ENCODE results near the gene SRXN1. TPM values are rescaled to one million over a fixed set of nuclear protein-coding genes. Genes with fewer than 3 reads are reported as not detected.
"Not testable (repeated sequence)": the region's sequence is repeated elsewhere in the genome, so short reads cannot be mapped to it uniquely, and the experiment has no call there.

The SRXN1 gene
- total RNA-seq, 1 donor from 2014 or later = 49.6 TPM

- no peak for DNase-seq (ENCODE audit: extremely low read depth, low read depth, low spot score)
Measured at GRCh38 chr20:655726-656624, 3.0 kb upstream of the SRXN1 start.

DNA sequence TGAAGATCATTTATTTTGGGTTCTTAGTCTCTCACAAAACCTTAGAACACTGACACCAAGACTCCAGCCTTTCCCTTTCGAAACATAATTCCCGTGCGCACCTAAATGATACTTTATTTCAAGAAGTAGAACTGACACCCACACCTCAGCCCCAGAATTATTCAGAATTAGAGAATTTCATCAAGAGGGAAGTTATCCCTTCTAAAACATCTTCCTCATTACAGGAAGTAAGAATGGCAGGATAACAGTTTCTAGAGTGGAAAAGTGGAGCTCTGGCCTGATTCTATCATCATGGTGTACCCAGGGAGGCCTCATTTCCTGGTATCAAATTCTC is 1.4 kb upstream of the SRXN1 start:
- DNase-seq (ENCODE audit: extremely low read depth, low read depth, low spot score) = no peak

GRCh38 chr20:653590-654416 is 803 bp upstream of the SRXN1 start:
- no peak for DNase-seq (ENCODE audit: extremely low read depth, low read depth, low spot score)

GRCh38 chr20:652615-653109 is 338 bp downstream of the SRXN1 start:
- no peak for DNase-seq (ENCODE audit: extremely low read depth, low read depth, low spot score)

DNA sequence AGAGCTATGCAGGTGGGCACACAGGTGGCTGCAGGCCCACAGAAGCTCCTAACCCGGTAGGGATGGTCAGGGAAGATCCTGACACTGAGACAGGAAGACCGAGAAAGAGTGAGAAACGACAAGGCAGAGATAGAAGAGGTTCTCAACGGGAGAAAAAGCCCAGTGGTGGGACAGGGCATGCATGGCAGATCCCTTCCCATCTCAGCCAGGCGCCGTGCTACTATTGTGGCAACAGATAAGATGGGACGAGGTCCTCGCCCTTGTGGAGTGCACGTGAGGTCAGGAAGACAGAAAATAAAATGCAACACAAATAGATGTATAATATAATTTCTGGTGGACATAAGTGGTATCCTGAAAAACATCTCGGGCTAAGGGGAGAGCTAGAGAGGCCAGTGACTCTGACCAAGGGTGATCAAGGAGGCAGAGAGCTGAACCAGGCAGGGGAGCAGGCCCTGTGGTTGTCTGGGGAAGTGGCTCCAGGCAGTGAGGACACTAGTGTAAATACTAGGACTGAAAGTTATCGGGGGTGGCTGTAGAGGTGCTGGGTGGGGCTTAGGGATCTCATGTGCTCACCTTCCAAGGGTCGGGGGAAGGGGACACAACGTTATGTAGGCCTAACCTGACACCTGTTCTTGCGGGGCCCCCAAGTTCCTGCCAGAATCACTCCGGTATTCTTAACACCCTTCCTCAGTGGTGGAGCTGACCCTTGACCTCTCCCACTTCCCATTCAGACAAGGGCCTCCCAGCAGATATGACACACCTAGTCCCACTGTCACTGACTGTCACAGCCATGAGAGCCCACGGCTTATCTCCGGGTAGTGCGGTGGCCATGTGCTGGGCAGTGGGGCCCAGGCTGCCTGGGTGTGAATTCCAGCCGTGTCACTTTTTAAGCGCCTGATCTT is 1.0 kb downstream of the SRXN1 start:
- DNase-seq (ENCODE audit: extremely low read depth, low read depth, low spot score) = no peak

DNA sequence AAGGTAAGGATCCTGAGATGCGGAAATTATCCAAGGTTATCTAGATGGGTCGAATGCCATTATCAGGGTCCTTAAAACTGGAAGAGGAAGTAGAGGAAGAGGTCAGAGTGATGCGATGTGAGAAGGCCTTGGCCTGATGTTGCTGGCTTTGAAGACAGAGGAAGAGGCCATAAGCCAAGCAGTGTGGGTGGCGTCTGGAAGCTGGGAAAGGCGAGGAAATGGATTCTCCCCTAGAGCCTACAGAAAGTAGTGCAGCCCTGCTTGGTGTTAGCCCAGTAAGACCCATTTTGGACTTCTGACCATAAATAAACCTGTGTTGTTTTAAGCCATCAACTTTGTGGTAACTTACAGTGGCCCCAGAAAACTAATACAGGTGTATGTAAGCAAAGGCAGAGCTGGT is 2.0 kb downstream of the SRXN1 start:
- no peak for DNase-seq (ENCODE audit: extremely low read depth, low read depth, low spot score)

DNA sequence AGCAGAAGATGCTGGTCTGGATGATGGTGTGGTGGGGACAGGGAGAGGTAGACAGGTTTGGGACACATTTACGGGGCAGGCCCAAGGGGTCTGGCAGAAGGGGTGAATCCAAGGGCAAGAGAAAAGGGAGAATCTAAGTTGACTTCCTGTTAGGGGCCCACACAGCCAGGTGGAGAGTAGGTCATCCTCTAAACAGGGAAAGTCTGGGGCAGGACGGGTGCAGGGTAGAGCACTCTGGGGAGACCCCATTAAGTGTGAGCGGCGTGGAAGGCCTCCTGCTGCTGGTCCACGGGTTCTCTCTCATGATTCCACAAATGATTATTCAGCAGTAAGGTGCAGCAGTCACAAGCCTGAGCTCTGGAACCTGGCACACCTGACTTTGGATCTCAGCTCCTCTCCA is 2.7 kb downstream of the SRXN1 start:
- no peak for DNase-seq (ENCODE audit: extremely low read depth, low read depth, low spot score)

DNA sequence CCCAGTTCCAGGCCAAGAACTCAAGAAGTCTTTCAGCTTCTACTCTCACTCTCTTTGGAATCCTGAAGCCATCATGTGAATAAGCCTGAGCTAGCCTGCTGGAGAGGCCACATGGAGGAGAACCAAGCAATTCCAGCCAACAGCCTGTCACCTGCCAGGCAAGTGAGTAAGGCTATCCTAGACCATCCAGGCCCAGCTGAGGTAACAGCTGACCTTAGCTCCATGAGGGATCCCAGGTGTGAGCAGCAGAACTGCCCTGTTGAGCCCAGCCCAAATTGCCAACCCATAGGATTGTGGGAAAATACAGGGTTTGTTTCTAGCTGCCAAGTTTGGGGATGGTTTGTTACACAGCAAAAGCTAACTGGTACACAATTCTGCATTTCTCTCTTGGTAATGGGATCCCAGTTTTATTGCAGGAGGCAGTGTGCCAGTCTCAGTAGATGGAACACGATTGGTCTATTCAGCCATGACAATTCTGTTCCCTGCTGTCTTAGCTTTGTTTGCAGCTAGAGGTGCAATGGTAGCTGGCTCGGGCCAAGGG is 5.5 kb downstream of the SRXN1 start:
- no peak for DNase-seq (ENCODE audit: extremely low read depth, low read depth, low spot score)

DNA sequence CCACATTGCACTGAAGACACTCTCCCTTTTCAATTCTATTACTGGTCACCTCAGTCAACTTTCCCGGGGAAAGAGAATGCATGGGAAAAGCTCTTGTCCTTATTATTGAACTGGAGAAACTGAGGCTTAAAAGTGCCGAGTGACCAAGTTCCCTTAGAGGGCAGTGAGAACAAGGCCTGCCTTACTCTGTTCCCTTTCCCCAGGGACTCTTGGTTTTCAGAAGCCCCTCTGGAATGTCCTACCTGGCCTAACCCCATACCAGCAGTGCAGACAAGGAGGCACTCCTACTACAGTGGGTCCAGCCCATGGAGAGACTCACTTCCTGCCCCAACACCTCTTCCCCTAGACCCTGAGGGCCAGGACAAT is 6.1 kb downstream of the SRXN1 start:
- no peak for DNase-seq (ENCODE audit: extremely low read depth, low read depth, low spot score)

DNA sequence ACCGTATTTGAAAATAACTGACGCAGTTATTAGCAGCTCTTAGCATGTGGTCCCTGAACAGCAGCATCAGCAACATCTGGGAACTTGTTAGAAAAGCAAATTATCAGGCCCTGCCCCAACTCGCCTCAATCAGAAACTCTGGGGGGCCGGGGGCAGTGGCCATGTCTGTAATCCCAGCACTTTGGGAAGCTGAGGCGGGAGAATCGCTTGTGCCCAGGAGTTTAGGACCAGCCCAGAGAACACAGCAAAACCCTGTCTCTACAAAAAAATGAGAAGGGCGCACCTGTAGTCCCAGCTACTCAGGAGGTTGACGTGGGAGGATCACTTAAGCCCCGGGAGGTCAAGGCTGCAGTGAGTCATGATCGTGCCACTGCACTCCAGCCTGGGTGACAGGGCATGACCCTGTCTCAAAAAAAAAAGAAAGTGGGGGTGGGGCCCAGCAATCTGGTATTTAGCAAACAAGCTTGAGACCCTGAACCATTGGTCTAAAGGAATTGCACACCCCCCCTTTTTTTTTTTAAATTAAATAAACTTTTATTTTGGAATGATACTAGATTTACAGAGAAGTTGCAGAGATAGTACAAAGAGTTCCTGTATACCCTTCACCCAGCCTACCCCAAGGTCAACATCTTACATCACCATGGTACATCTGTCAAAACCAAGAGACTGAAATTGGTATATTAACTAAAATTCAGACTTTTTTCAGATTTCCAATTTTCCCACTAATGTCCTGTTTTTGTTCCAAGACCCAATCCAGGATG is 6.7 kb downstream of the SRXN1 start:
- DNase-seq (ENCODE audit: extremely low read depth, low read depth, low spot score) = no peak

DNA sequence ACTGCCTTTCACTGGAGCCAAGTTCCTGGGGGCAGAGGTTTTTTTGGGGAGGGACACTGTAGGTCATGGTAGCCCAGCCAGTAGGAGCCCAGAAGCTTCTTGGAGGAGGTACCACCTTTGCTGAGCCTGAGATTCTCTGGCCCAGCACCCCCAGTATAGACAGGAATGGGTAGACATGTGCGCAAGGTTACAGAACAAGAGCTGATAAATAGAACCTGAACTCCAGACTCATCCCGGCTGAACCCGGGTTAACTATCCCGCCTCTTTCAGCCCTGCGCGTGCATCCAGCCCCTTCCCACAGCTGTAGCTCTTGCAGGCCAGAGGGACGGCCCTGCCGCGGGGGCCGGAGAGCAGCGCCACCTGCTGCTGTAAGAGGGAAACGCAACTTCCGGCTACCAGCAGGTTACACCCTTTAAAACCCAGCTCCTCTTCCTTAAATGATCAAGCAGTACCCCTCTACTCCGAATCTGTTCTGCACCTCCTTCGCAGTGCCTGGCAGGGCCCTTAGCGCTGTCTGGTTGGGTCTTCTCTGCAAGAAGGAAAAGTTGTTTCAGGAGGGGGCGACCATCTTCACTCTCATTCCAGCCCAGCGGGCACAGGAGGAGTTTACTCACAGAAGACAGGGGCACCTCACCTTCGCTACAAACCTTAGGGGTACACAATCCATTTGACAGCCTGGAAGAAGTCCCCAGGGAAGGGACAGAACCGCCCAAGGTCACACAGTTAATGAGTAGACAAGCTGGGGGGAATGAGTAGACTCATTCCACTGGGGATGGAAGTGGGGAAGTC is 7.5 kb downstream of the SRXN1 start:
- no peak for DNase-seq (ENCODE audit: extremely low read depth, low read depth, low spot score)

GRCh38 chr20:644692-645317 is 8.2 kb downstream of the SRXN1 start:
- no peak for DNase-seq (ENCODE audit: extremely low read depth, low read depth, low spot score)

GRCh38 chr20:642398-643174 is 10.4 kb downstream of the SRXN1 start:
- no peak for DNase-seq (ENCODE audit: extremely low read depth, low read depth, low spot score)

DNA sequence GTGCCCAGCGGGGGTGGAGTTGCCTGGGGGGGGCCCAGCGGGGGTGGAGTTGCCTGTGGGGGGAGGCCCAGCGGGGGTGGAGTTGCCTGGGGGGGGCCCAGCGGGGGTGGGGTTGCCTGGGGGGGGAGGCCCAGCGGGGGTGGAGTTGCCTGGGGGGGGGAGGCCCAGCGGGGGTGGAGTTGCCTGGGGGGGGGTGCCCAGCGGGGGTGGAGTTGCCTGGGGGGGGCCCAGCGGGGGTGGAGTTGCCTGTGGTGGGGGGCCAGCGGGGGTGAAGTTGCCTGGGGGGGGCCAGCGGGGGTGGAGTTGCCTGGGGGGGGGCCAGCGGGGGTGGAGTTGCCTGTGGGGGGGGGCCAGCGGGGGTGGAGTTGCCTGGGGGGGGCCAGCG is 11.0 kb downstream of the SRXN1 start:
- not testable (repeated sequence) for DNase-seq (ENCODE audit: extremely low read depth, low read depth, low spot score)

DNA sequence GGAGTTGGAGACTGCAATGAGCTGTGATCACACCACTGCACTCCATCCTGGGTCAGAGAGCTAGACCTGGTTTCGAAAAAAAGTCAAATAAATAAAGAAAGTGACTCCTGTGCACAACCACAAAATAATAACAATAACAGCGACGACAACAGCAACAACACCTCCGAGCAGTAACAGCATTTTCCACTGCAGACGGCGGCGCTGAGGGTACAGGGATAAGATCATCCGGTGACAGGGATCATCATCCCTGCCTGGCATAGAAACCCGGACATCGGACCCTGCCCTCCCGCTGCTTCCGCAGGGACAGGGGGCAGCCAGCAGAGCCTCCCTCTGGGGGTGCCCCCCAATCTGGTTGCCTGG is 11.5 kb downstream of the SRXN1 start:
- no peak for DNase-seq (ENCODE audit: extremely low read depth, low read depth, low spot score)

DNA sequence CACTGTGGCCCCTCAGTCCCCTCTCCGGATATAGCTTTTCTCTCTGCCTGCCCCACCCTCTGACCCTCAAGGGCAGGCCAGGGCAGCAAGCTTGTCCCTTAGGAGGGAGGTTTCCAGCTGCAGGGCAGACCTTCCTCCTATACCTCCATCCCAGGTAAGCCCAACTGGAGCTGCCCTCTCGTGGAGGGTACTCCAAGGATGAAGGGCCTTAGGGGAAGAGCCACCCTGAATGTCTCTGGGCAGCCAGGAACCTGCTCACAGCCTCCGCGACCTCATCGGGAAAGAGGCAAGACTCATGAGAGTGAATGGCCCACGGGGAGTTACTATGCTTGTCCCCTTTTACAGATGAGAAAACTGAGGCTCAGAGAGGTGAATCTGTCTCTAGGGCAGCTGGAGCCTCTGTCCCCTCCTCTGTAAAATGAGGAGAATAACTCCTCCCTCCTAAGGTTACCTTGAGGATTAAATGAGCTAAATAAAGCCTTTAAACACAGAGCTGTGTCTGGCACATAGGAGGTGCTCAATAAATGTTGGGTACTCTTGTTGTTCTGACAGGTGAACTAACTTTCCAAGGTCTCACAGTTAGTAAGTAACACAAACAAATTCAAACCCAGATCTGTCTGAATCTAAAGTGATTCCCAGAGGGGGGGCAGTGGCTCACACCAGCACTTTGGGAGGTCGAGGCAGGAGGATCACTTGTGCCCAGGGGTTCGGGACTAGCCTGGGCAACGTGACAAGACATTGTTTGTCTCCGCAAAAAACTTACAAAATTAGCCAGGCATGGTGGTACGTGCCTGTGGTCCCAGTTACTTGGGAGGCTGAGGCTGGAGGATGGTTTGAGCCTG is 12.1 kb downstream of the SRXN1 start:
- no peak for DNase-seq (ENCODE audit: extremely low read depth, low read depth, low spot score)

DNA sequence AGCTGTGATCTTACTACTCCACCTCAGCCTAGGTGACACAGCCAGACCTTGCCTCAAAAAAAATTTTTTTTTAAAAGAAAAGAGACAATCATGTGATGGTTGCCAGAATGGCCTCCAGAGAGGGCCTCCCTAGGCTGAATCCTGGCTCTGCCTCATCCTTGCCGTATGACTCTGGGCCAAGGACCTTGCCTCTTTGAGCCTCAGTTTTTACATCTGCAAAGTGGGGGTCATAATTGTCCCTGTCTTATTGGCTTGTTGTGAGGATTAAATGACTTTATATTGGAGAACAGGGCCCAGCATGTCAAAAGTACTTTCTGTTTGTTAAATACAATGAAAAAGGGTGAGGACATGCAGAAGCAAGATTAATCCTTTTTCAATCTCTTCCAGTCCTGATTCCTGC is 14.4 kb downstream of the SRXN1 start:
- DNase-seq (ENCODE audit: extremely low read depth, low read depth, low spot score) = no peak

Measured in glomerular endothelial cell (primary cell).